Neural cell (in vitro differentiated cells): ENCODE data around the gene ABHD2. TPM values are rescaled to one million over a fixed set of nuclear protein-coding genes. Genes with fewer than 3 reads are reported as not detected.
A peak's percentile ranks its signal among the peaks of the same experiment; 100 is the strongest.

Source experiments
- H2AFZ ChIP-seq: fragments of 200-600, 300-800 bp; sonication (generic), shearing (Covaris generic); 2 replicates; pipeline ENCODE4 v1.6.0; 2014; ENCODE audit warnings: low read depth, mild to moderate bottlenecking, antibody characterized with exemption, low read length, moderate library complexity
- H3F3A ChIP-seq: fragments of 200-600 bp; shearing (Covaris generic); 2 replicates; pipeline ENCODE4 v1.6.1; 2016; ENCODE audit warnings: mild to moderate bottlenecking, moderate library complexity, mixed read lengths, antibody characterized with exemption, low read length; ENCODE audit not compliant: insufficient read depth, poor library complexity, severe bottlenecking
- H3K27ac ChIP-seq: fragments of 200-600, 300-800 bp; sonication (generic), shearing (Covaris generic); 2 replicates; pipeline ENCODE4 v1.5.1; 2014; ENCODE audit warnings: mild to moderate bottlenecking, low read length, moderate library complexity
- H3K27me3 ChIP-seq: fragments of 300-800, 200-600 bp; sonication (generic), shearing (Covaris generic); 2 replicates; pipeline ENCODE4 v1.6.0; 2014; ENCODE audit warnings: mild to moderate bottlenecking, low read depth, low read length, moderate library complexity; ENCODE audit not compliant: insufficient read depth
- H3K36me3 ChIP-seq: fragments of 300-800, 200-600 bp; sonication (generic), shearing (Covaris generic); 2 replicates; pipeline ENCODE4 v1.5.1; 2014; ENCODE audit warnings: mild to moderate bottlenecking, antibody characterized with exemption, low read length, moderate library complexity; ENCODE audit not compliant: insufficient read depth
- H3K4me2 ChIP-seq: fragments of 300-800, 200-600 bp; sonication (generic), shearing (Covaris generic); 2 replicates; pipeline ENCODE4 v1.6.0; 2014; ENCODE audit warnings: mild to moderate bottlenecking, low read length
- H3K4me3 ChIP-seq: fragments of 300-800, 200-600 bp; sonication (generic), shearing (Covaris generic); 2 replicates; pipeline ENCODE4 v1.5.1; 2014; ENCODE audit warnings: mild to moderate bottlenecking, low read length, moderate library complexity
- H3K79me2 ChIP-seq: fragments of 200-600 bp; shearing (Covaris generic); replicated peaks from 2 replicates; pipeline ENCODE4 v1.6.0; 2014; ENCODE audit warnings: mild to moderate bottlenecking, low read length, moderate library complexity; ENCODE audit not compliant: insufficient read depth
- H3K9ac ChIP-seq: fragments of 300-800, 200-600 bp; sonication (generic), shearing (Covaris generic); 2 replicates; pipeline ENCODE4 v1.6.1; 2016; ENCODE audit warnings: mild to moderate bottlenecking, low read length, mixed read lengths
- H3K9me2 ChIP-seq: fragments of 200-600 bp; shearing (Covaris generic); 2 replicates; pipeline ENCODE4 v1.6.1; 2016; ENCODE audit warnings: mild to moderate bottlenecking, low read length, mixed read lengths; ENCODE audit not compliant: insufficient read depth
- H3K9me3 ChIP-seq: fragments of 200-600, 300-800 bp; sonication (generic), shearing (Covaris generic); 2 replicates; pipeline ENCODE4 v1.6.1; 2016; ENCODE audit warnings: mild to moderate bottlenecking, mixed run types, low read length, moderate library complexity, mixed read lengths
- H4K20me1 ChIP-seq: fragments of 200-600 bp; shearing (Covaris generic); 2 replicates; pipeline ENCODE4 v1.6.1; 2016; ENCODE audit warnings: mild to moderate bottlenecking, mixed run types; ENCODE audit not compliant: insufficient read depth
- EP300 ChIP-seq: fragments of 450-650 bp; conservative IDR thresholded peaks from 2 replicates; pipeline ENCODE4 v1.6.1; 2014; ENCODE audit warnings: antibody characterized with exemption, mild to moderate bottlenecking, moderate library complexity; ENCODE audit not compliant: poor library complexity, severe bottlenecking
- EZH2 ChIP-seq: fragments of 200-600, 300-800 bp; shearing (Covaris generic), sonication (generic); IDR thresholded peaks from 2 replicates; pipeline ENCODE4 v1.6.1; 2014; ENCODE audit warnings: antibody characterized with exemption, low read length, borderline replicate concordance, mild to moderate bottlenecking; ENCODE audit not compliant: insufficient read depth, poor library complexity, severe bottlenecking
- MXI1 ChIP-seq: fragments of 450-650 bp; conservative IDR thresholded peaks from 2 replicates; pipeline ENCODE4 v1.6.1; 2014; ENCODE audit warnings: antibody characterized with exemption, mild to moderate bottlenecking; ENCODE audit not compliant: poor library complexity, severe bottlenecking
- POLR2AphosphoS5 ChIP-seq: IDR thresholded peaks from 2 replicates; pipeline ENCODE4 v1.6.1; 2012
- RAD21 ChIP-seq: fragments of 450-650 bp; conservative IDR thresholded peaks from 2 replicates; pipeline ENCODE4 v1.6.1; 2014; ENCODE audit warnings: antibody characterized with exemption, mild to moderate bottlenecking, moderate library complexity
- REST ChIP-seq: IDR thresholded peaks from 2 replicates; pipeline ENCODE4 v1.6.1; 2012; ENCODE audit warnings: borderline replicate concordance
- SMC3 ChIP-seq: fragments of 450-650 bp; conservative IDR thresholded peaks from 2 replicates; pipeline ENCODE4 v1.6.1; 2014; ENCODE audit warnings: antibody characterized with exemption, mild to moderate bottlenecking, moderate library complexity; ENCODE audit not compliant: poor library complexity
- TAF1 ChIP-seq: IDR thresholded peaks from 2 replicates; pipeline ENCODE4 v1.6.1; 2012; ENCODE audit warnings: low read depth
- polyA plus RNA-seq: library from polyadenylated mRNA; depleted of rRNA; stranded (reverse); fragments of >200 nt; gene quantifications from 2 replicates; pipeline ENCODE4 v1.2.3, GENCODE V29; 2014
- TF ChIP-seq, protein P1 (sequence below): fragments of 450-650 bp; IDR thresholded peaks from 2 replicates; pipeline ENCODE4 v1.5.1; 2014; ENCODE audit warnings: antibody characterized with exemption, mild to moderate bottlenecking, moderate library complexity; ENCODE audit not compliant: poor library complexity, severe bottlenecking

ABHD2 gene
- polyA plus RNA-seq, 1 donor from 2014 or later, result 19.0 TPM

- Histone ChIP-seq H3K4me3 (no peak overlapping the region), H2AFZ (no peak overlapping the region), H3K27ac (no peak overlapping the region), H3K9me2 (no peaks in the 10 kb centered on the region), H3K9ac (no peak overlapping the region), H4K20me1 (no peaks in the 10 kb centered on the region), H3K36me3 (no peaks in the 10 kb centered on the region), H3K79me2 (no peaks in the 10 kb centered on the region), H3K4me2 (no peak overlapping the region), H3K9me3 (no peaks in the 10 kb centered on the region), H3F3A (no peaks in the 10 kb centered on the region), H3K27me3 (no peaks in the 10 kb centered on the region)
- TF ChIP-seq RAD21 (no peak), REST (no peak), MXI1 (no peak), POLR2AphosphoS5 (no peak), SMC3 (no peak), EZH2 (no peak), TAF1 (no peak), EP300 (no peak)
- TF ChIP-seq, protein P1, sequence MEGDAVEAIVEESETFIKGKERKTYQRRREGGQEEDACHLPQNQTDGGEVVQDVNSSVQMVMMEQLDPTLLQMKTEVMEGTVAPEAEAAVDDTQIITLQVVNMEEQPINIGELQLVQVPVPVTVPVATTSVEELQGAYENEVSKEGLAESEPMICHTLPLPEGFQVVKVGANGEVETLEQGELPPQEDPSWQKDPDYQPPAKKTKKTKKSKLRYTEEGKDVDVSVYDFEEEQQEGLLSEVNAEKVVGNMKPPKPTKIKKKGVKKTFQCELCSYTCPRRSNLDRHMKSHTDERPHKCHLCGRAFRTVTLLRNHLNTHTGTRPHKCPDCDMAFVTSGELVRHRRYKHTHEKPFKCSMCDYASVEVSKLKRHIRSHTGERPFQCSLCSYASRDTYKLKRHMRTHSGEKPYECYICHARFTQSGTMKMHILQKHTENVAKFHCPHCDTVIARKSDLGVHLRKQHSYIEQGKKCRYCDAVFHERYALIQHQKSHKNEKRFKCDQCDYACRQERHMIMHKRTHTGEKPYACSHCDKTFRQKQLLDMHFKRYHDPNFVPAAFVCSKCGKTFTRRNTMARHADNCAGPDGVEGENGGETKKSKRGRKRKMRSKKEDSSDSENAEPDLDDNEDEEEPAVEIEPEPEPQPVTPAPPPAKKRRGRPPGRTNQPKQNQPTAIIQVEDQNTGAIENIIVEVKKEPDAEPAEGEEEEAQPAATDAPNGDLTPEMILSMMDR, result no peak
These were observed 117.8 kb downstream of the ABHD2 start for GRCh38 chr15:89205991-89206585.

DNA sequence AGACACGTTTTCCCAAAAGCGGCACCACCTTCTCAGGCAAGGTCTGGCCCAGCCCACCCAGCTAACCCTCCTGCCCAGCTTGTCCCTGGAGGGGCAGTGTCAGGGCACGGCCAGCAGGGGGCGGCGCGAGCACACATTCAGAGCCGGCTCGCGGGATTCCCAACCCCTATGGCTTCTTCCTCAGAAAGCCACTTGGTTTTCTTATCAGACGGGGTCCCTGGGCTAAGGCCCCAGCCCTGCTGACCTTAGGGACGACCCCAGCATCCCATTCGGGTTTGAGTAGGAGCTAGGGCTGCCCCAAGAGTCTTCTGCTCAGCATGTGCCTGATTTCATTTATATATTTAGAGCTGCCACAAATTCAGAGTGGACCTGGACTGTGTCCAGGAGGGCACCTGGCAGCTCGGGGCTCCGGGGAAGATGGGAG, 118.7 kb downstream of the ABHD2 start:
- Histone ChIP-seq H3K79me2 (no peaks in the 10 kb centered on the region), H3F3A (no peaks in the 10 kb centered on the region), H3K27ac (no peak overlapping the region), H3K27me3 (no peaks in the 10 kb centered on the region), H3K9me3 (no peaks in the 10 kb centered on the region), H3K9ac (no peak overlapping the region), H3K4me3 (no peak overlapping the region), H3K36me3 (no peaks in the 10 kb centered on the region), H2AFZ (no peak overlapping the region), H3K4me2 (no peak overlapping the region), H3K9me2 (no peaks in the 10 kb centered on the region), H4K20me1 (no peaks in the 10 kb centered on the region)
- no peak for TF ChIP-seq EZH2
- no peak for TF ChIP-seq POLR2AphosphoS5
- peak; percentile 30 for TF ChIP-seq SMC3
- no peak for TF ChIP-seq REST
- no peak for TF ChIP-seq TAF1
- peak; percentile 38 for TF ChIP-seq RAD21
- TF ChIP-seq MXI1, result no peak
- TF ChIP-seq, protein P1, result peak; percentile 53
- TF ChIP-seq EP300, result no peak
